Fibroblast of the conjunctiva (primary cell): ENCODE data around the gene CST2.
"Not testable (repeated sequence)": the region's sequence is repeated elsewhere in the genome, so short reads cannot be mapped to it uniquely, and the experiment has no call there.

Experiments
- DNase-seq: peaks from one replicate; pipeline ENCODE4 v3.0.0-alpha.2; 2010; ENCODE audit warnings: low read depth

CST2 gene

GRCh38 chr20:23826541-23827021 lies at the start of gene CST2:
CST2 (minus strand) TSS chr20:23826729; CDS start chr20:23826660, 69 bp downstream.
- DNase-seq: no peak

- no peak for DNase-seq
Measured at GRCh38 chr20:23875606-23876237, 49.2 kb upstream of the CST2 start.

- no peak for DNase-seq
Measured at GRCh38 chr20:23874747-23875146, 48.2 kb upstream of the CST2 start.

GRCh38 chr20:23873370-23874015 lies 47.0 kb upstream of the CST2 start:
- DNase-seq: no peak

GRCh38 chr20:23872065-23872464 lies 45.5 kb upstream of the CST2 start:
- no peak for DNase-seq

- DNase-seq: no peak
Measured at GRCh38 chr20:23870461-23870860, 43.9 kb upstream of the CST2 start.

GRCh38 chr20:23869520-23869919 lies 43.0 kb upstream of the CST2 start:
- DNase-seq: no peak

- no peak for DNase-seq
Measured at GRCh38 chr20:23868321-23868720, 41.8 kb upstream of the CST2 start.

GRCh38 chr20:23867152-23867776 lies 40.7 kb upstream of the CST2 start:
- DNase-seq: no peak

GRCh38 chr20:23860771-23861170 lies 34.2 kb upstream of the CST2 start:
- DNase-seq: not testable (repeated sequence)

GRCh38 chr20:23857962-23858595 lies 31.6 kb upstream of the CST2 start:
- no peak for DNase-seq

GRCh38 chr20:23856736-23857135 lies 30.2 kb upstream of the CST2 start:
- no peak for DNase-seq

GRCh38 chr20:23856226-23856625 lies 29.7 kb upstream of the CST2 start:
- no peak for DNase-seq

GRCh38 chr20:23841693-23842092 lies 15.2 kb upstream of the CST2 start:
- no peak for DNase-seq

- DNase-seq: no peak
Measured at GRCh38 chr20:23835716-23836115, 9.2 kb upstream of the CST2 start.

GRCh38 chr20:23832775-23833513 lies 6.4 kb upstream of the CST2 start:
- DNase-seq: no peak

GRCh38 chr20:23831961-23832360 lies 5.4 kb upstream of the CST2 start:
- not testable (repeated sequence) for DNase-seq

- DNase-seq: no peak
Measured at GRCh38 chr20:23823621-23824324, 2.8 kb downstream of the CST2 start.

GRCh38 chr20:23823111-23823510 lies 3.4 kb downstream of the CST2 start:
- no peak for DNase-seq

- no peak for DNase-seq
Measured at GRCh38 chr20:23820493-23820892, 6.0 kb downstream of the CST2 start.

GRCh38 chr20:23811559-23811958 lies 15.0 kb downstream of the CST2 start:
- DNase-seq: not testable (repeated sequence)
